Bronchial epithelial cell (primary cell): ENCODE data around the gene ASCC1. TPM values are rescaled to one million over a fixed set of nuclear protein-coding genes. Genes with fewer than 3 reads are reported as not detected.

ENCODE experiments used
- DNase-seq: peaks from one replicate; pipeline ENCODE4 v3.0.0-alpha.2; 2010; ENCODE audit warnings: low read depth
- FAIRE-seq: peaks from 2 replicates; lab custom pipeline; 2011; peaks lifted over from hg19 to GRCh38; lab: Jason Lieb, UNC
- H3K27me3 ChIP-seq: 2 replicates; pipeline ENCODE4 v1.5.1; 2011; ENCODE audit warnings: low read length; ENCODE audit not compliant: control insufficient read depth, insufficient read depth
- H3K36me3 ChIP-seq: 2 replicates; pipeline ENCODE4 v1.5.1; 2011; ENCODE audit warnings: low read length; ENCODE audit not compliant: control insufficient read depth, insufficient read depth
- H3K4me3 ChIP-seq: 2 replicates; pipeline ENCODE4 v1.5.1; 2011; ENCODE audit warnings: mild to moderate bottlenecking, low read depth, low read length, control low read depth
- total RNA-seq: library from RNA; depleted of rRNA; stranded (reverse); fragments of >200 nt; gene quantifications from 2 replicates; pipeline ENCODE4 v1.2.1, GENCODE V29; 2014
- TF ChIP-seq, protein P1 (sequence below): IDR thresholded peaks from 2 replicates; pipeline ENCODE4 v1.5.1; 2011; ENCODE audit warnings: mild to moderate bottlenecking, moderate library complexity, low read length, control low read depth, inconsistent platforms; ENCODE audit not compliant: insufficient read depth, severe bottlenecking

ASCC1 gene
- total RNA-seq, 1 donor from 2014 or later = 22.4 TPM

DNA sequence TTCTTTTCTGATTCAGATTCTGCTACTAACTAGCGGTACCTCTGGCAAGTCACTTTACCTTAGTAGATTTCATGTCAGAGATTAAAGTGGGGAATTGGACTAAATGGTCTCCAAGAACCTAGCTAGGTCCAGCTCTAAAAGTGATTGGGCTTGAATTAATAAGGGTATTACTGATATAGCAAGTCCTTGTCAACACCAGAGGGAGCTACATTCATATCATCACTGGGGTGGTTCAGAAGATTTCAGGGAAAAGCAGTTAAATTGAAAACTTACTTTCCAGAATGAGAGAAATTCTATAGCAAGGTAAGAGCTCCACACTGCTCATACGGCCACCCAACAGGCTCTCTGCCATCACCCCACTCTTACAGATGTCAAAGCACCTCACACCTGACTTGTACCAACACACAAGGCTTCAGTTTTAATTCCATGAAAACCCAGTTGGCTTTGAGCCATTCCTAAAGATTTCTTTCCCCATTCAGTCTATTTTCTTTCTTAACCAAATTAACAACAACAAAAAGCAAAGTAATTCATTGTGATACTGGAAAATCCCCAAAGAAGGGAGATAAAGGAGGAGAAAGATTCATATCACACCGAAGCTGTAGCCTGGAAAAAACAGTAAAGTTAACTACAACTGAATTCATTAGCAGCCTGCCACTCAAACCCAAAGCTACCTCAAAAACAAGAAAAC is 89.7 kb downstream of the ASCC1 start:
- H3K27me3 ChIP-seq = no peaks in the 10 kb centered on the region
- FAIRE-seq (no peak), DNase-seq (peak; percentile 59)
- no peak overlapping the region for H3K4me3 ChIP-seq
- TF ChIP-seq, protein P1, sequence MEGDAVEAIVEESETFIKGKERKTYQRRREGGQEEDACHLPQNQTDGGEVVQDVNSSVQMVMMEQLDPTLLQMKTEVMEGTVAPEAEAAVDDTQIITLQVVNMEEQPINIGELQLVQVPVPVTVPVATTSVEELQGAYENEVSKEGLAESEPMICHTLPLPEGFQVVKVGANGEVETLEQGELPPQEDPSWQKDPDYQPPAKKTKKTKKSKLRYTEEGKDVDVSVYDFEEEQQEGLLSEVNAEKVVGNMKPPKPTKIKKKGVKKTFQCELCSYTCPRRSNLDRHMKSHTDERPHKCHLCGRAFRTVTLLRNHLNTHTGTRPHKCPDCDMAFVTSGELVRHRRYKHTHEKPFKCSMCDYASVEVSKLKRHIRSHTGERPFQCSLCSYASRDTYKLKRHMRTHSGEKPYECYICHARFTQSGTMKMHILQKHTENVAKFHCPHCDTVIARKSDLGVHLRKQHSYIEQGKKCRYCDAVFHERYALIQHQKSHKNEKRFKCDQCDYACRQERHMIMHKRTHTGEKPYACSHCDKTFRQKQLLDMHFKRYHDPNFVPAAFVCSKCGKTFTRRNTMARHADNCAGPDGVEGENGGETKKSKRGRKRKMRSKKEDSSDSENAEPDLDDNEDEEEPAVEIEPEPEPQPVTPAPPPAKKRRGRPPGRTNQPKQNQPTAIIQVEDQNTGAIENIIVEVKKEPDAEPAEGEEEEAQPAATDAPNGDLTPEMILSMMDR = peak; percentile 40
- H3K36me3 ChIP-seq = peaks cover 1% of the 10 kb centered on the region

DNA sequence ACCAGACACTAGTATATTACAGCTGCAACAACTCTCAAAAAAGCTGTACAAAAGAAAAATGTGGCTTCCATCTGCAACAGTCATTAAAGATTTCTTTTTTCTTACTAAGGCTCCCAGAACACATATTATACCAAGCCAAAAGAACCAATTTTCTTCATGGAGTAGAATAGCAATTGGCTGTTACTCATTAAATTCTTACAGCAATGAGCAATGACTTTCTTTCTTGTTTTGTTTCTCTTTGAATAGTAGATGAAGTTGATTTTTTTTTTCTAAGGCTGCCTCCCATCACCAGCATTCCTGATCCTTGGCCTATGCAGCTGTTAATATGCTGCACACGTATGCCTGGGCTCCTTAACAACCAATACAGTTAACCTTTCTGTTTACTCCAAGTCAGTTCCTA is 91.1 kb downstream of the ASCC1 start:
- H3K36me3 ChIP-seq = peaks cover 1% of the 10 kb centered on the region
- no peak for FAIRE-seq
- TF ChIP-seq, protein P1 = no peak

DNA sequence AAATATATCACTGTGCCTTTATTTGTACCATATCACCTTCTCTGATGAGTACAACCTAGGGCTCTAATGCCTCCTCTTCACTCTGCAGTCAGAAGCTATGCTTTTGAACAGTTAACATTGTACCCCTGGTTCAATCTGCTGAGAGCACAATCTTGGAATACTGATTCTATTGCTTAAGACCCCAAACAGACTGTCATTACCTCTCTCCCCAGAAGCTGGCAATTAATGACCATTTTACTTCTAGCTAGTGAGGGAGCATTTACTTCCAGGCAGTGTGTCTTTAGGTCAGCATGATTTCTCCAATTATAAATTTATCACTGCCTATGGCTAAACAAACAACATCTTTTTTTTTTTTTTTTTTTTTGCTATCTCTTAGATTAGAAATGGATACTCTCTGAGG is 91.7 kb downstream of the ASCC1 start:
- no peak overlapping the region for H3K4me3 ChIP-seq
- no peak for FAIRE-seq
- TF ChIP-seq, protein P1 = no peak

More for the DNA sequence above, 91.1 kb downstream of the ASCC1 start:
- DNase-seq = no peak
- Histone ChIP-seq H3K27me3 (no peaks in the 10 kb centered on the region), H3K4me3 (no peak overlapping the region)

DNA sequence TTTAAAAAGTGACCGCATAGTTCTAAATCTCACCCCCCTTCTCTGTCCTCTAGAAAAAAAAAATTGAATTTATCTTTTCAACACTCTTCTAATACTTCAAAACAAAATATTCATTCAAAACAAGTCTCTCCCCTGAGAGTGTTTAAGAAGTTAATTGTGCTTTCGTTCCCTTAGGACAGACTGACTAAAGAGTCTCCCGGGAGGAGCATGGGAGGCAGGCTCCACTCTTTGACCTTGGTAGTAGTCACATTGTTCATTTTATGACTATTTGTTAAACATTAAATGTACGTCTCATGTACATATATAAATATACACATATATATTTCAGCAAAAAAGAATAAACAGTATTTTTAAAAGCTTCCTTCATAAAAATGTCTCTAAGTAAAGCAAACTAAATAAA is 92.5 kb downstream of the ASCC1 start:
- TF ChIP-seq, protein P1 = no peak
- DNase-seq = no peak
- Histone ChIP-seq H3K4me3 (no peak overlapping the region), H3K36me3 (peaks cover 1% of the 10 kb centered on the region), H3K27me3 (no peaks in the 10 kb centered on the region)
- FAIRE-seq = no peak

More for the DNA sequence above, 91.7 kb downstream of the ASCC1 start:
- Histone ChIP-seq H3K27me3 (no peaks in the 10 kb centered on the region), H3K36me3 (peaks cover 1% of the 10 kb centered on the region)
- no peak for DNase-seq

DNA sequence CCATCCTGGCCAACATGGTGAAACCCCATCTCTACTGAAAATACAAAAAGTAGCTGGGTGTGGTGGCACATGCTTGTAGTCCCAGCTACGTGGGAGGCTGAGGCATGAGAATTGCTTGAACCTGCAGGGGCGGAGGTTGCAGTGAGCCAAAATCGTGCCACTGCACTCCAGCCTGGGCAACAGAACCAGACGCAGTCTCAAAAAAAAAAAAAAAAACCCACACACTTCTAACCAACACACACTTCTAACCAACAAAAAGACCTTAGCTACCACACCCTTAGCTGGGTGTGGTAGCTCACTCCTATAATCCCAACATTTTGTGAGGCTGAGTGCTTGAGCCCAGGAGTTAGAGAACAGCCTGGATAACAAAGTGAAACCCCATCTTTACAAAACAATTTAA is 93.9 kb downstream of the ASCC1 start:
- TF ChIP-seq, protein P1 = no peak
- no peak for DNase-seq
- no peak for FAIRE-seq
- peaks cover 1% of the 10 kb centered on the region for H3K36me3 ChIP-seq
- no peaks in the 10 kb centered on the region for H3K27me3 ChIP-seq
- H3K4me3 ChIP-seq = no peak overlapping the region

DNA sequence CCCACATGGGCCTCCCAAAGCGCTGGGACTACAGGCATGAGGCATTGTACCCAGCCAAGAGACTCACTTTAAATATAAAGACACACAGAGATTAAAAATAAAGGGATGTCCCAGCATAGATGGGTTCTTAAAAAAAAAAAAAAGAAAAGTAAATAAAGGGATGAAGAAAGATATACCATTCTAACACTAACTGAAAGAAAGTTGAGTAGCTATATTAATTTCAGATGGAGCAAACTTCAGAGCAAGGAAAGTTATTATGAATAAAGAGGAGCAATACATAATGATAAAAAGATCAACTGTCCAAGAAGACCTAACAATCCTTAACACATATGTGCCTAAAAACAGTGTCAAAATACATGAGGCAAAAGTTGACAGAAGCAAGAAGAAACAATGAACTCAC is 94.7 kb downstream of the ASCC1 start:
- Histone ChIP-seq H3K27me3 (no peaks in the 10 kb centered on the region), H3K36me3 (peaks cover 1% of the 10 kb centered on the region), H3K4me3 (no peak overlapping the region)
- TF ChIP-seq, protein P1 = no peak
- no peak for DNase-seq
- FAIRE-seq = no peak
